GM23248 (cell line): ENCODE measurements around the gene LUC7L.

Source experiments
- EZH2 ChIP-seq: fragments of 200-600 bp; sonication (generic); IDR thresholded peaks from 2 replicates; pipeline ENCODE4 v1.6.1; 2018; ENCODE audit warnings: antibody characterized with exemption, mild to moderate bottlenecking; ENCODE audit not compliant: insufficient read depth, poor library complexity, severe bottlenecking
- EZH2phosphoT487 ChIP-seq: fragments of 200-600 bp; sonication (generic); IDR thresholded peaks from 2 replicates; pipeline ENCODE4 v1.6.1; 2018; ENCODE audit warnings: antibody characterized with exemption, moderate library complexity, mild to moderate bottlenecking, low read depth; ENCODE audit not compliant: insufficient read depth

- TF ChIP-seq EZH2 (no peak), EZH2phosphoT487 (no peak)
Measured at GRCh38 chr16:278863-279366, 49.7 kb upstream of the LUC7L start.
